ENCODE results near the gene SFXN4.
"Not testable (repeated sequence)": the region's sequence is repeated elsewhere in the genome, so short reads cannot be mapped to it uniquely, and the experiment has no call there.

Gene SFXN4

GRCh38 chr10:119153041-119153440, 12.5 kb downstream of the SFXN4 start:
- FAIRE-seq (no peak), DNase-seq (ENCODE audit: insufficient read length, low spot score) (no peak)
- no peak for TF ChIP-seq CTCF (IDR thresholded peaks at IDR 0.05; ENCODE audit: insufficient read depth, missing control alignments)

DNA sequence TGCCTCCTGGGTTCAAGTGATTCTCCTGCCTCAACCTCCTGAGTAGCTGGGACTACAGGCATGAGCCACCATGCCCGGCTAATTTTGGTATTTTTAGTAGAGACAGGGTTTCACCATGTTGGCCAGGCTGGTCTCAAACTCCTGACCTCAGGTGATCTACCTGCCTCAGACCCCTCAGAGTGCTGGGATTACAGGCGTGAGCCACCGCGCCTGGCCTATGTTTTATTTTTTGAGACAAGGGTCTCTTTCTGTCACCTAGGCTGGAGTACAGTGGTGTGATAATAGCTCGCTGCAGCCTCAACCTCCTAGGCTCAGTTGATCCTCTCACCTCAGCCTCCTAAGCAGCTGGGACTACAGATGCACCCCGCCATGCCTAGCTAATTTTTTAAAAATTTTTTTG, 13.9 kb downstream of the SFXN4 start:
- FAIRE-seq: not testable (repeated sequence)

DNA sequence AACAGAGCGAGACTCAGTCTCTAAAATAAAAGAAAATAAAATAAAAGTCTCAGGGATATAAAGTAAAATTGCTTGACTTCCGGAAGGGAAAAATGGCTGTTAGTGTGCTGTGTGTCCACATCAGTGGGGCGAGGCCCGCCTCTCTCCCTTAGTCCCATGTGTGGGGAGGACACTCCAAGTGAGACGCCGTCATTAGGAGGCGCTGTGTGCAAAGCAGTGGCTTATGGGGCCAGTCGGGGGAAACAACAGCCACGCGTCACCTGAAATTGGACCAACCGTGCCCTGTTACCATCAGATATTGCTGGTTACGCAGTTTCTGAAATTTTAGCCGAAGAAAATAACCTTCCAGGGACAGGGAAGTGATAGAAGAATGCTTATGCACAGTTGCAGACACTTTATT, 15.8 kb downstream of the SFXN4 start:
- FAIRE-seq: no peak
- no peak for TF ChIP-seq CTCF (IDR thresholded peaks at IDR 0.05; ENCODE audit: insufficient read depth, missing control alignments)
- no peak for DNase-seq (ENCODE audit: insufficient read length, low spot score)

More for the DNA sequence above, 13.9 kb downstream of the SFXN4 start:
- not testable (repeated sequence) for DNase-seq (ENCODE audit: insufficient read length, low spot score)

- DNase-seq (ENCODE audit: insufficient read length, low spot score): no peak
- no peak for FAIRE-seq
- TF ChIP-seq CTCF (IDR thresholded peaks at IDR 0.05; ENCODE audit: insufficient read depth, missing control alignments): no peak
These were observed 16.4 kb downstream of the SFXN4 start for GRCh38 chr10:119149157-119149556.

- FAIRE-seq: no peak
- TF ChIP-seq CTCF (IDR thresholded peaks at IDR 0.05; ENCODE audit: insufficient read depth, missing control alignments): no peak
- no peak for DNase-seq (ENCODE audit: insufficient read length, low spot score)
These were observed 21.9 kb downstream of the SFXN4 start for GRCh38 chr10:119143657-119144056.

GRCh38 chr10:119140603-119141245, 24.8 kb downstream of the SFXN4 start:
- no peak for TF ChIP-seq CTCF (IDR thresholded peaks at IDR 0.05; ENCODE audit: insufficient read depth, missing control alignments)
- DNase-seq (ENCODE audit: insufficient read length, low spot score): no peak
- FAIRE-seq: no peak

DNA sequence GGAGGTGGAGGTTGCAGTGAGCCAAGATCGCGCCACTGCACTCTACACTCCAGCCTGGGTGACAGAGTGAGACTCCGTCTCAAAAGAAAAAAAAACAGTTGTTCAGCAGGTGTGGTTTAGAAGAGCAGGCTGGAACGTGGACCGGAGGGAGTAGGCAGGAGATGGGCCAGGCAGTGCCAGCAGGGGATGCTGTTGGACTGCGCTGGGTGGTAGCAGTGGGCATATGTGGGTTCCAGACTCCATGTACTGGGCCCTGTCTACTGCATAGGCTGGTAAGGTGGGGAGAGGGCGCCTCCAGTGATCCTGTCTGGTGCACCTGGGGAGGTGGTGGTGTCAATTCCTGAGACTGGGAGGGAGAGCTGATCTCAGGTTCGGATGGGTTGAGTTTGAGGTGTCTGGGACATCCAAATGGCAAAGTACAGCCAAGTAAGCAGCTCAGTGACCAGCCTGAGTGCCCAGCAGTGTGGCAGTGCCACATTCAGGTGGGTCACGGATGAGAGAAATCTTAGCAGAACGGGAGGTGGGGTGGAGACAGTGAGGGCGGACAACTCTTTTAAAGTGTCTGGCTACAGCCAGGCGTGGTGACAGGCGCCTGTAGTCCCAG, 25.9 kb downstream of the SFXN4 start:
- FAIRE-seq: no peak
- TF ChIP-seq CTCF (IDR thresholded peaks at IDR 0.05; ENCODE audit: insufficient read depth, missing control alignments): peak; percentile 39
- DNase-seq (ENCODE audit: insufficient read length, low spot score): no peak
